ENCODE results near the gene EFCAB6. TPM values are rescaled to one million over a fixed set of nuclear protein-coding genes. Genes with fewer than 3 reads are reported as not detected.

The EFCAB6 gene
- total RNA-seq, 6 experiments from 2014 or later, result 0.29 to 1.5 (median 0.93) TPM

- Histone ChIP-seq H3K36me3 (no peaks in the 10 kb centered on the region), H3K27ac (no peak overlapping the region), H3K4me1 (peaks cover 0 to 3% (median 0%) of the 10 kb centered on the region in 4 donors), H3K27me3 (no peaks in the 10 kb centered on the region), H3K9me3 (peaks cover 0 to 6% (median 0%) of the 10 kb centered on the region in 4 donors), H3K4me3 (no peak overlapping the region)
- intact Hi-C loops (cut with DNase I), result no loop called here
- no peak for ATAC-seq
- 100% methylated on average over 3 of the region's 3 CpGs for WGBS (ENCODE audit: insufficient coverage, low coverage, low lambda C conversion rate, missing lambda C conversion rate)
- no peak for DNase-seq
- TF ChIP-seq, protein P1, sequence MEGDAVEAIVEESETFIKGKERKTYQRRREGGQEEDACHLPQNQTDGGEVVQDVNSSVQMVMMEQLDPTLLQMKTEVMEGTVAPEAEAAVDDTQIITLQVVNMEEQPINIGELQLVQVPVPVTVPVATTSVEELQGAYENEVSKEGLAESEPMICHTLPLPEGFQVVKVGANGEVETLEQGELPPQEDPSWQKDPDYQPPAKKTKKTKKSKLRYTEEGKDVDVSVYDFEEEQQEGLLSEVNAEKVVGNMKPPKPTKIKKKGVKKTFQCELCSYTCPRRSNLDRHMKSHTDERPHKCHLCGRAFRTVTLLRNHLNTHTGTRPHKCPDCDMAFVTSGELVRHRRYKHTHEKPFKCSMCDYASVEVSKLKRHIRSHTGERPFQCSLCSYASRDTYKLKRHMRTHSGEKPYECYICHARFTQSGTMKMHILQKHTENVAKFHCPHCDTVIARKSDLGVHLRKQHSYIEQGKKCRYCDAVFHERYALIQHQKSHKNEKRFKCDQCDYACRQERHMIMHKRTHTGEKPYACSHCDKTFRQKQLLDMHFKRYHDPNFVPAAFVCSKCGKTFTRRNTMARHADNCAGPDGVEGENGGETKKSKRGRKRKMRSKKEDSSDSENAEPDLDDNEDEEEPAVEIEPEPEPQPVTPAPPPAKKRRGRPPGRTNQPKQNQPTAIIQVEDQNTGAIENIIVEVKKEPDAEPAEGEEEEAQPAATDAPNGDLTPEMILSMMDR (IDR thresholded peaks at IDR 0.05), result no peak
- no peak for TF ChIP-seq POLR2A (IDR thresholded peaks at IDR 0.05)
Measured at GRCh38 chr22:43620197-43620596, 191.9 kb downstream of the EFCAB6 start.

GRCh38 chr22:43618517-43618916 is 193.6 kb downstream of the EFCAB6 start:
- no peak for ATAC-seq
- H3K4me1 ChIP-seq, result peaks cover 0 to 3% (median 0%) of the 10 kb centered on the region in 4 donors
- H3K27me3 ChIP-seq, result no peaks in the 10 kb centered on the region
- no peaks in the 10 kb centered on the region for H3K36me3 ChIP-seq
- H3K27ac ChIP-seq, result no peak overlapping the region
- WGBS (ENCODE audit: insufficient coverage, low coverage, low lambda C conversion rate, missing lambda C conversion rate), result 64% methylated on average over 4 of the region's 4 CpGs
- DNase-seq, result no peak
- no peak for TF ChIP-seq POLR2A (IDR thresholded peaks at IDR 0.05)
- TF ChIP-seq, protein P1 (IDR thresholded peaks at IDR 0.05), result no peak
- H3K9me3 ChIP-seq, result peaks cover 0 to 6% (median 0%) of the 10 kb centered on the region in 4 donors
- intact Hi-C loops (cut with DNase I), result no loop called here
- no peak overlapping the region for H3K4me3 ChIP-seq

DNA sequence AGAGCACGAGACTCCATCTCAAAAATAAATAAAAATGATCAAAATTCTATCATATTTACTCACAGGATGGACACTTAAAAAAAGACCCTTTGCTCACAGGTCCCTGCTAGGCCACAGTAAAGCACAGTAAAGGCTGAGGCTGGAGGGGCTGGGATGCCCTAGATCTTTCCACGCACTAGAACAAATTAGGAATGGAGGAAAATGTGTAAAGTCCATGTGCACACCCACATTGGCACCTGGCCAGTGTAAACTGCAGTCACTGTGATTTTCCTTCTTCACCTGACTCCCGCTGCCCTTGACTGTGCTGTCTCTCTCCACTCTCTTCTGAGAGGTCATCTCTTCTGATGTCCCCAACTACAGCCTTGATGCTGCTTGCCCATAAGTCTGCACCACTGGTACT is 195.5 kb downstream of the EFCAB6 start:
- peaks cover 0 to 3% (median 0%) of the 10 kb centered on the region in 4 donors for H3K4me1 ChIP-seq
- TF ChIP-seq POLR2A (IDR thresholded peaks at IDR 0.05), result no peak
- TF ChIP-seq, protein P1 (IDR thresholded peaks at IDR 0.05), result no peak
- no peaks in the 10 kb centered on the region for H3K36me3 ChIP-seq
- ATAC-seq (peak; percentile 78 to 90 (median 88)), DNase-seq (peak in 2 of 3 donors; percentile 49 to 70)
- intact Hi-C loops (cut with DNase I), result no loop called here
- no peak overlapping the region for H3K27ac ChIP-seq
- H3K27me3 ChIP-seq, result no peaks in the 10 kb centered on the region
- peaks cover 0 to 6% (median 0%) of the 10 kb centered on the region in 4 donors for H3K9me3 ChIP-seq
- no peak overlapping the region for H3K4me3 ChIP-seq
- WGBS (ENCODE audit: insufficient coverage, low coverage, low lambda C conversion rate, missing lambda C conversion rate), result 42% methylated on average over 2 of the region's 3 CpGs

- no peaks in the 10 kb centered on the region for H3K9me3 ChIP-seq
- no peaks in the 10 kb centered on the region for H3K36me3 ChIP-seq
- ATAC-seq, result no peak
- H3K4me3 ChIP-seq, result no peak overlapping the region
- no peaks in the 10 kb centered on the region for H3K4me1 ChIP-seq
- H3K27me3 ChIP-seq, result no peaks in the 10 kb centered on the region
- TF ChIP-seq, protein P1 (IDR thresholded peaks at IDR 0.05), result no peak
- TF ChIP-seq POLR2A (IDR thresholded peaks at IDR 0.05), result no peak
- no peak overlapping the region for H3K27ac ChIP-seq
- WGBS (ENCODE audit: insufficient coverage, low coverage, low lambda C conversion rate, missing lambda C conversion rate), result 72% methylated on average over 3 of the region's 9 CpGs
- DNase-seq, result no peak
- intact Hi-C loops (cut with DNase I), result no loop called here
Measured at GRCh38 chr22:43600265-43600664, 211.8 kb downstream of the EFCAB6 start.

- 43% methylated on average over 11 of the region's 11 CpGs for WGBS (ENCODE audit: insufficient coverage, low coverage, low lambda C conversion rate, missing lambda C conversion rate)
- Histone ChIP-seq H3K9me3 (no peaks in the 10 kb centered on the region), H3K36me3 (no peaks in the 10 kb centered on the region), H3K27me3 (no peaks in the 10 kb centered on the region), H3K4me3 (no peak overlapping the region), H3K27ac (no peak overlapping the region), H3K4me1 (no peaks in the 10 kb centered on the region)
- TF ChIP-seq, protein P1 (IDR thresholded peaks at IDR 0.05), result peak in 2 of 4 donors; percentile 11 to 23
- TF ChIP-seq POLR2A (IDR thresholded peaks at IDR 0.05), result no peak
- intact Hi-C loops (cut with DNase I), result no loop called here
- ATAC-seq, result peak in 2 of 4 donors; percentile 39 to 41
- no peak for DNase-seq
Measured at GRCh38 chr22:43592476-43592875, 219.6 kb downstream of the EFCAB6 start.

All from right lobe of liver (tissue), 6 donors.